HG03060 (cell line): ENCODE results near the gene AOAH.
"Not testable (repeated sequence)": the region's sequence is repeated elsewhere in the genome, so short reads cannot be mapped to it uniquely, and the experiment has no call there.

Source experiments
- ATAC-seq: cut with Tn5 transposase; IDR thresholded peaks from one replicate; pipeline ENCODE4 v1.9.1; 2021; ENCODE audit warnings: low read depth, moderate number of reproducible peaks; ENCODE audit not compliant: unreplicated experiment

Gene AOAH

GRCh38 chr7:36707465-36707864 is 16.8 kb downstream of the AOAH start:
- ATAC-seq: no peak

- not testable (repeated sequence) for ATAC-seq
Measured at GRCh38 chr7:36703860-36704259, 20.4 kb downstream of the AOAH start.

GRCh38 chr7:36692456-36692855 is 31.8 kb downstream of the AOAH start:
- no peak for ATAC-seq

- no peak for ATAC-seq
Measured at GRCh38 chr7:36691983-36692382, 32.3 kb downstream of the AOAH start.

- no peak for ATAC-seq
Measured at GRCh38 chr7:36690514-36691187, 33.6 kb downstream of the AOAH start.

- ATAC-seq: no peak
Measured at GRCh38 chr7:36690041-36690440, 34.3 kb downstream of the AOAH start.

- no peak for ATAC-seq
Measured at GRCh38 chr7:36686499-36686898, 37.8 kb downstream of the AOAH start.

- ATAC-seq: no peak
Measured at GRCh38 chr7:36684954-36685353, 39.3 kb downstream of the AOAH start.

GRCh38 chr7:36683695-36684357 is 40.5 kb downstream of the AOAH start:
- no peak for ATAC-seq

GRCh38 chr7:36683111-36683510 is 41.2 kb downstream of the AOAH start:
- ATAC-seq: no peak

GRCh38 chr7:36682102-36682501 is 42.2 kb downstream of the AOAH start:
- ATAC-seq: no peak

GRCh38 chr7:36677769-36678437 is 46.4 kb downstream of the AOAH start:
- ATAC-seq: no peak

- ATAC-seq: no peak
Measured at GRCh38 chr7:36673703-36674102, 50.6 kb downstream of the AOAH start.

GRCh38 chr7:36671432-36671829 is 52.9 kb downstream of the AOAH start:
- ATAC-seq: no peak

- ATAC-seq: peak; percentile 57
Measured at GRCh38 chr7:36670585-36671431, 53.5 kb downstream of the AOAH start.

- no peak for ATAC-seq
Measured at GRCh38 chr7:36668750-36669149, 55.5 kb downstream of the AOAH start.

GRCh38 chr7:36668080-36668479 is 56.2 kb downstream of the AOAH start:
- ATAC-seq: no peak

- no peak for ATAC-seq
Measured at GRCh38 chr7:36667007-36667745, 57.1 kb downstream of the AOAH start.

- ATAC-seq: no peak
Measured at GRCh38 chr7:36663481-36663880, 60.8 kb downstream of the AOAH start.

- no peak for ATAC-seq
Measured at GRCh38 chr7:36661135-36661840, 63.0 kb downstream of the AOAH start.
